ENCODE measurements around the gene B3GALT4. TPM values are rescaled to one million over a fixed set of nuclear protein-coding genes. Genes with fewer than 3 reads are reported as not detected.

B3GALT4 gene
- total and polyA plus RNA-seq, 2 of the 13 experiments (the other 11 are each of a cell fraction or from before 2014, with no cell fraction given), result 0.04 to 0.27 TPM

DNA sequence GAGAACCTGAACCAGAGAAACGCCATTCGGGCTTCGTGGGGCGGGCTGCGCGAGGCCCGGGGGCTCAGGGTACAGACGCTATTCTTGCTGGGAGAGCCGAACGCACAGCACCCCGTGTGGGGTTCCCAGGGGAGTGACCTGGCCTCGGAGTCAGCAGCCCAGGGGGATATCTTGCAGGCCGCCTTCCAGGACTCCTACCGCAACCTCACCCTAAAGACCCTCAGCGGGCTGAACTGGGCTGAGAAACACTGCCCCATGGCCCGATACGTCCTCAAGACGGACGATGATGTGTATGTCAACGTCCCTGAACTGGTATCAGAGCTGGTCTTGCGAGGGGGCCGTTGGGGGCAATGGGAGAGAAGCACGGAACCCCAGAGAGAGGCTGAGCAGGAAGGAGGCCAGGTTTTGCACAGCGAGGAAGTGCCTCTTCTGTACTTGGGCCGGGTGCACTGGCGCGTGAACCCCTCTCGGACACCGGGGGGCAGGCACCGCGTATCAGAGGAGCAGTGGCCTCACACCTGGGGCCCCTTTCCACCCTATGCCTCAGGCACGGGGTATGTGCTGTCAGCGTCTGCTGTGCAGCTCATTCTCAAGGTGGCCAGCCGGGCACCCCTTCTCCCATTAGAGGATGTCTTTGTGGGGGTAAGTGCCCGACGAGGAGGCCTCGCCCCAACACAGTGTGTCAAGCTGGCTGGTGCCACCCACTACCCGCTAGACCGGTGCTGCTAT, 904 bp downstream of the B3GALT4 start (continued):
- no peak for TF ChIP-seq SIN3A (IDR thresholded peaks at IDR 0.05; ENCODE audit: borderline replicate concordance, low read depth, low read length)
- no peak for TF ChIP-seq NR2F2 (IDR thresholded peaks at IDR 0.05; ENCODE audit: borderline replicate concordance, low read depth)
- no peak for TF ChIP-seq ARNT (IDR thresholded peaks at IDR 0.05)
- TF ChIP-seq MZF1 (CRISPR knock-in tag; IDR thresholded peaks at IDR 0.05; ENCODE audit: borderline replicate concordance), result no peak
- no peak for TF ChIP-seq ZNF619 (CRISPR knock-in tag; IDR thresholded peaks at IDR 0.05)
- TF ChIP-seq ZNF224 (CRISPR knock-in tag; IDR thresholded peaks at IDR 0.05), result no peak
- TF ChIP-seq, protein P1, sequence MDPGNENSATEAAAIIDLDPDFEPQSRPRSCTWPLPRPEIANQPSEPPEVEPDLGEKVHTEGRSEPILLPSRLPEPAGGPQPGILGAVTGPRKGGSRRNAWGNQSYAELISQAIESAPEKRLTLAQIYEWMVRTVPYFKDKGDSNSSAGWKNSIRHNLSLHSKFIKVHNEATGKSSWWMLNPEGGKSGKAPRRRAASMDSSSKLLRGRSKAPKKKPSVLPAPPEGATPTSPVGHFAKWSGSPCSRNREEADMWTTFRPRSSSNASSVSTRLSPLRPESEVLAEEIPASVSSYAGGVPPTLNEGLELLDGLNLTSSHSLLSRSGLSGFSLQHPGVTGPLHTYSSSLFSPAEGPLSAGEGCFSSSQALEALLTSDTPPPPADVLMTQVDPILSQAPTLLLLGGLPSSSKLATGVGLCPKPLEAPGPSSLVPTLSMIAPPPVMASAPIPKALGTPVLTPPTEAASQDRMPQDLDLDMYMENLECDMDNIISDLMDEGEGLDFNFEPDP (CRISPR knock-in tag; conservative IDR thresholded peaks at IDR 0.05), result no peak
- TF ChIP-seq ZNF598 (CRISPR knock-in tag; IDR thresholded peaks at IDR 0.05; ENCODE audit: borderline replicate concordance), result no peak
- no peak for TF ChIP-seq ZSCAN20 (CRISPR knock-in tag; IDR thresholded peaks at IDR 0.05; ENCODE audit: borderline replicate concordance)
- TF ChIP-seq ESRRA (CRISPR knock-in tag; IDR thresholded peaks at IDR 0.05; ENCODE audit: low read depth), result no peak
- no peak for TF ChIP-seq CCAR2 (optimal IDR thresholded peaks at IDR 0.05; ENCODE audit: low read depth, low read length)
- 0 out of 2 replicates have a peak, but pooled peaks have one; percentile 28 for TF ChIP-seq ZNF501 (CRISPR knock-in tag; IDR thresholded peaks at IDR 0.05)
- TF ChIP-seq SRSF1 (optimal IDR thresholded peaks at IDR 0.05; ENCODE audit: low read depth, low read length), result no peak
- no peak for TF ChIP-seq DMAP1 (CRISPR knock-in tag; IDR thresholded peaks at IDR 0.05)
- no peak for TF ChIP-seq BORCS8-MEF2B (CRISPR knock-in tag; IDR thresholded peaks at IDR 0.05)
- TF ChIP-seq, protein P2, sequence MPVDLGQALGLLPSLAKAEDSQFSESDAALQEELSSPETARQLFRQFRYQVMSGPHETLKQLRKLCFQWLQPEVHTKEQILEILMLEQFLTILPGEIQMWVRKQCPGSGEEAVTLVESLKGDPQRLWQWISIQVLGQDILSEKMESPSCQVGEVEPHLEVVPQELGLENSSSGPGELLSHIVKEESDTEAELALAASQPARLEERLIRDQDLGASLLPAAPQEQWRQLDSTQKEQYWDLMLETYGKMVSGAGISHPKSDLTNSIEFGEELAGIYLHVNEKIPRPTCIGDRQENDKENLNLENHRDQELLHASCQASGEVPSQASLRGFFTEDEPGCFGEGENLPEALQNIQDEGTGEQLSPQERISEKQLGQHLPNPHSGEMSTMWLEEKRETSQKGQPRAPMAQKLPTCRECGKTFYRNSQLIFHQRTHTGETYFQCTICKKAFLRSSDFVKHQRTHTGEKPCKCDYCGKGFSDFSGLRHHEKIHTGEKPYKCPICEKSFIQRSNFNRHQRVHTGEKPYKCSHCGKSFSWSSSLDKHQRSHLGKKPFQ (CRISPR knock-in tag; IDR thresholded peaks at IDR 0.05; ENCODE audit: insufficient replicate concordance), result no peak
- TF ChIP-seq ARNT2 (CRISPR knock-in tag; IDR thresholded peaks at IDR 0.05; ENCODE audit: low read depth), result no peak
- no peak for TF ChIP-seq KAT8 (CRISPR knock-in tag; IDR thresholded peaks at IDR 0.05)
- TF ChIP-seq PCBP2 (optimal IDR thresholded peaks at IDR 0.05; ENCODE audit: low read depth, low read length, poor library complexity, severe bottlenecking), result no peak
- no peak for TF ChIP-seq YEATS2 (CRISPR knock-in tag; IDR thresholded peaks at IDR 0.05; ENCODE audit: borderline replicate concordance)
- TF ChIP-seq SOX5 (CRISPR knock-in tag; IDR thresholded peaks at IDR 0.05; ENCODE audit: borderline replicate concordance), result no peak
- TF ChIP-seq SKI (IDR thresholded peaks at IDR 0.05; ENCODE audit: partially characterized antibody), result no peak
- no peak for TF ChIP-seq PLRG1 (conservative IDR thresholded peaks at IDR 0.05)
- TF ChIP-seq, protein P3, sequence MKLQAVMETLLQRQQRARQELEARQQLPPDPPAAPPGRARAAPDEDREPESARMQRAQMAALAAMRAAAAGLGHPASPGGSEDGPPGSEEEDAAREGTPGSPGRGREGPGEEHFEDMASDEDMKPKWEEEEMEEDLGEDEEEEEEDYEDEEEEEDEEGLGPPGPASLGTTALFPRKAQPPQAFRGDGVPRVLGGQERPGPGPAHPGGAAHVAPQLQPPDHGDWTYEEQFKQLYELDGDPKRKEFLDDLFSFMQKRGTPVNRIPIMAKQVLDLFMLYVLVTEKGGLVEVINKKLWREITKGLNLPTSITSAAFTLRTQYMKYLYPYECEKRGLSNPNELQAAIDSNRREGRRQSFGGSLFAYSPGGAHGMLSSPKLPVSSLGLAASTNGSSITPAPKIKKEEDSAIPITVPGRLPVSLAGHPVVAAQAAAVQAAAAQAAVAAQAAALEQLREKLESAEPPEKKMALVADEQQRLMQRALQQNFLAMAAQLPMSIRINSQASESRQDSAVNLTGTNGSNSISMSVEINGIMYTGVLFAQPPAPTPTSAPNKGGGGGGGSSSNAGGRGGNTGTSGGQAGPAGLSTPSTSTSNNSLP (IDR thresholded peaks at IDR 0.05; ENCODE audit: low read depth, low read length), result no peak
- no peak for TF ChIP-seq HDAC1 (CRISPR knock-in tag; IDR thresholded peaks at IDR 0.05)
- TF ChIP-seq, protein P4, sequence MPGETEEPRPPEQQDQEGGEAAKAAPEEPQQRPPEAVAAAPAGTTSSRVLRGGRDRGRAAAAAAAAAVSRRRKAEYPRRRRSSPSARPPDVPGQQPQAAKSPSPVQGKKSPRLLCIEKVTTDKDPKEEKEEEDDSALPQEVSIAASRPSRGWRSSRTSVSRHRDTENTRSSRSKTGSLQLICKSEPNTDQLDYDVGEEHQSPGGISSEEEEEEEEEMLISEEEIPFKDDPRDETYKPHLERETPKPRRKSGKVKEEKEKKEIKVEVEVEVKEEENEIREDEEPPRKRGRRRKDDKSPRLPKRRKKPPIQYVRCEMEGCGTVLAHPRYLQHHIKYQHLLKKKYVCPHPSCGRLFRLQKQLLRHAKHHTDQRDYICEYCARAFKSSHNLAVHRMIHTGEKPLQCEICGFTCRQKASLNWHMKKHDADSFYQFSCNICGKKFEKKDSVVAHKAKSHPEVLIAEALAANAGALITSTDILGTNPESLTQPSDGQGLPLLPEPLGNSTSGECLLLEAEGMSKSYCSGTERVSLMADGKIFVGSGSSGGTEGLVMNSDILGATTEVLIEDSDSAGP (CRISPR knock-in tag; IDR thresholded peaks at IDR 0.05; ENCODE audit: borderline replicate concordance), result peak; percentile 58; the same call in 1 of the 2 replicates
